Activated naive CD4-positive, alpha-beta T cell treated with anti-CD3 and anti-CD28 coated beads, Interleukin-2, amount 50 U/mL, for 24 hours (primary cell): ENCODE results near the gene ZCCHC24.
A peak's percentile ranks its signal among the peaks of the same experiment; 100 is the strongest.

ENCODE experiments used
- H3K27ac Mint-ChIP-seq: one replicate; pipeline ENCODE4 v1.8.0; 2021; ENCODE audit warnings: mild to moderate bottlenecking, mixed read lengths
- H3K27me3 Mint-ChIP-seq: one replicate; pipeline ENCODE4 v1.8.0; 2021; ENCODE audit warnings: mixed read lengths
- H3K36me3 Mint-ChIP-seq: one replicate; pipeline ENCODE4 v1.8.0; 2021; ENCODE audit warnings: mixed read lengths
- H3K4me1 Mint-ChIP-seq: one replicate; pipeline ENCODE4 v1.8.0; 2021; ENCODE audit warnings: mixed read lengths
- H3K4me3 Mint-ChIP-seq: one replicate; pipeline ENCODE4 v1.8.0; 2021; ENCODE audit warnings: mild to moderate bottlenecking, mixed read lengths
- H3K9me3 Mint-ChIP-seq: one replicate; pipeline ENCODE4 v1.8.0; 2021; ENCODE audit warnings: mixed read lengths

The ZCCHC24 gene

DNA sequence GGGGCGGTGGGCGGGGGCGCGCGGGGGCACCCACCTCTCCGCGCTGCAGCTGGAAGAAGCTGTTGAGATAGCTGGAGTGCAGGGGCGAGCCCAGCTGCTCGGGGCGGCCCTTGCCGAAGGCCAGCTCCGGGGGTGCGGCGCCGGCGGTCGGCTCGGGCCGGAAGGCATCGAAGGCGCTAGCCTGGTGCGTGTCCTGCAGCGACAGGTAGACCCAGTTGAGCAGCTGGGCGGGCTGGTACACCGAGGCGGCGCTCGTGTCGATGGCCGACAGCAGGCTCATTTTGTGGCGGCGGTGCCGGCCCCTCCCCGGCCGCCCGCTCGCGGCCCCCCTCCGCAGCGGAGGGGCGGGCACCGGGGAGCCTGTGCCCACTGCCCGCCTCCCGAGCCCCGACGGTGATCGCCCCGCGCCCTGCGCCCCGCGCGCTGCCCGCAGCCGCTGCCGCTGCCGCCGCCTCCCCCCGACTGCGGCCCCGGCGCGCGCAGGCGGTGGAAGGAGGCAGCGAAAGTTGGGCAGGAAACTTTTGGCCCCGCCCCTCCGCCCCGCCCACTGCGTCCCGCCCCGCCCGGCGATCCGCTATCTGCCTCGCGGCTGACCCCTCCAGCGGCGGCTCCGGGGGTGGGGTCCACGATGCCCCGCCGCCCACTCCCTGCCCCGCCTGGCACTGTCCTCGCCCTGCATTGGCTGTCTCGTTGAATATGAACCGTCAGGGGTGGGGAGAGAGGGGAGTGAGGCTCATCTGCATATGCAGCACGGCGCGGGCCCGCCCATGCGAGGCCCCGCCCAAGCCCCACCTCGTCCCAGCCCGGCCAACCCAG is at the start of gene ZCCHC24:
TSS of gene ZCCHC24 (minus strand) at position 464 of the 816 bp plus-strand sequence. CDS start at position 280, 184 bp downstream.
- peak within 1 kb of the TSS; percentile 64 for H3K27ac Mint-ChIP-seq
- H3K4me1 Mint-ChIP-seq: peaks cover 22% of the 10 kb centered on the region
- no peaks in the 10 kb centered on the region for H3K27me3 Mint-ChIP-seq
- H3K4me3 Mint-ChIP-seq: peak within 1 kb of the TSS; percentile 87
- no peaks in the 10 kb centered on the region for H3K9me3 Mint-ChIP-seq
- H3K36me3 Mint-ChIP-seq: no peaks in the 10 kb centered on the region

DNA sequence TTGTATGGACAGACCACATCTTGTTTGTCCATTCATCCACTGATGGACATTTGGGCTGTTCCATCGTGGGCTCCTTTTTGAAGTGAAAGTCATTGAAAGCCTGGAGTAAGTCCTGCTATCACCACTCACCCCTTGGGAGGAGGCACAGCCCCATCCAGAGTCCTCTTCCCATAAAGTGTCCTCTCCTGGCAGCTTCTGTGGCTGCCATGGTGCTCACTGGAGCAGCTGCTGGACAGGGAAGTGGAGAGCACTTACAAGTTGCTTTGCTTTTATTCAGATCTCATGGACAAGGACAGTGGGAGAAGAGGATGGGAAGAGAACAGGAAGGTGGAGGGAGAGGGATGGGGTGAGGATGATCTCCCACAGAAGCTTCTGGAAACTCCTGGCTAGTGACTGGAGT is 48.4 kb upstream of the ZCCHC24 start:
- H3K4me1 Mint-ChIP-seq: no peaks in the 10 kb centered on the region
- peaks cover 1% of the 10 kb centered on the region for H3K27me3 Mint-ChIP-seq

DNA sequence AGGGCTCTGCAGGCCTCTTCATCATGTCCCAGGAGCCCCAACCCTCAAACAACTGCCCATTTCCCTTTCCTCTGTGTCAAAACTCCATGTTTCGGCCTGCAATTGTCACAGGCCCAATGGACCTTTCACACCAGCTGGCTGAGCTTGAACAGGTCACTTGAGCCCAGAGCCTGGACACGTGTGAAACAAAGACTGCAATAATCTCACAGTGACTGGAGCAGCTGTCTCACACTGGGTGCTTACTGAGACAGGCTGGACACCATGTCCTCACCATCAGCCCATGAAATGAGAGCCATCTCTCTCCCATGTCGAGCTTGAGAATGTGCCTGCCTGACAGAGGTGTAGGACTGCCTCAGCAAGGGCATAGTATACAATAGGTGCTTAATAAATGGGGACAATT is 47.4 kb upstream of the ZCCHC24 start:
- no peak overlapping the region for H3K27ac Mint-ChIP-seq
- H3K36me3 Mint-ChIP-seq: no peaks in the 10 kb centered on the region
- no peak overlapping the region for H3K4me3 Mint-ChIP-seq
- H3K9me3 Mint-ChIP-seq: no peaks in the 10 kb centered on the region
- H3K4me1 Mint-ChIP-seq: no peaks in the 10 kb centered on the region
- H3K27me3 Mint-ChIP-seq: peaks cover 1% of the 10 kb centered on the region

More for the DNA sequence above, 48.4 kb upstream of the ZCCHC24 start:
- no peak overlapping the region for H3K27ac Mint-ChIP-seq
- H3K4me3 Mint-ChIP-seq: no peak overlapping the region
- no peaks in the 10 kb centered on the region for H3K9me3 Mint-ChIP-seq
- no peaks in the 10 kb centered on the region for H3K36me3 Mint-ChIP-seq

DNA sequence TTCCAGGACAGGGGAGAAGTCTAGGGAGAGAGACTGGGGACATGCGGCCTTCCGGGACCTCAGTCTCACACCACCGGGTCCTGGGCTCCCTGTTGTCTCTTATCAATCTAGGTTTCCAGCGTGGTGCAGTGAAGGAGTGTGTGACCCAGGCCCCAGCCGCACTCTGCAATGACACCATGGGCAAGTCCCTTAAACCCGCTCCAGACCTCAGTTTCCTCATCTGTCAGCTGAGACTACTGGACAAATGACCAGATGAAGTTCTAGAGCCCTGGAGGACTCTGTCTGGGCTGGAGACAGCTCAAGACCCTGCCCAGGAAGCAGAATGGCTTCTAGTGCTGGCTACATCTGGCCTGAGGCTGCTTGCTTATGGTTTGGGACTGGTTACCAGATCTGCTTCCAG is 46.8 kb upstream of the ZCCHC24 start:
- H3K4me1 Mint-ChIP-seq: no peaks in the 10 kb centered on the region
- H3K27me3 Mint-ChIP-seq: no peaks in the 10 kb centered on the region
- no peaks in the 10 kb centered on the region for H3K36me3 Mint-ChIP-seq
- H3K4me3 Mint-ChIP-seq: no peak overlapping the region
- H3K27ac Mint-ChIP-seq: no peak overlapping the region
- no peaks in the 10 kb centered on the region for H3K9me3 Mint-ChIP-seq

DNA sequence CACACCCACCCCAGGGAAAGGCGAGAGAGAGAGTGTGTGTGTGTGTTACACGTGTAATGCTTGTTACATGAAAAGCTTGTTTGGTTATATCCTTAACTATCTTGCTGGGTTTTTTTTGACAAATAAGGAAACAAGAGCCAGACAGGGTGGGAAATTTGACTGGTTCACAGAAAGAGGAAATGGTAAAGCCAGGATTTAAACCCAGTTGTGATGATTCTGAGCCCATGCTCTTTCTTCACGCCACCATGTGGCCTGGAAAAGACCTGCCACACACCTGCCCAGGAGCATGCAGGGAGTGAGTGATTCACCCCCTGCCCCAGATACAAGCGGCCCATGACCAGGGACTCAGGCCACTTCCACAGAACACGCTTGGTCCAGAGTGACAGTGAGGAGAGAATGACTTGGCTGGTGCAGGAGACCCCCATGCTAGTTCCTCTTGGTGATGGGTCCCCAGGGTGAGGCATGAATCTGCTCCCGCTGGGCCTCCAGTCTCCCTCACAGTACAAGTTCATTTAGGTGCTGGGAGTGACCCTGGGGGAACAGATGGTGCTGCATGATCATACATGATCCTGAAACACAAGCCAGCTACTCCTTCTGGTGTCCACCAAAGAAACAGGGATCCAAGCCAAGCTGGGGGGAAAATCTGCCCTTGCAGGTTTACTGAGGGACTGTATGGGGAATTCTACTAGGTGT is 45.9 kb upstream of the ZCCHC24 start:
- Mint-ChIP-seq H3K27ac (no peak overlapping the region), H3K9me3 (no peaks in the 10 kb centered on the region), H3K36me3 (no peaks in the 10 kb centered on the region), H3K4me1 (no peaks in the 10 kb centered on the region), H3K4me3 (no peak overlapping the region), H3K27me3 (no peaks in the 10 kb centered on the region)

DNA sequence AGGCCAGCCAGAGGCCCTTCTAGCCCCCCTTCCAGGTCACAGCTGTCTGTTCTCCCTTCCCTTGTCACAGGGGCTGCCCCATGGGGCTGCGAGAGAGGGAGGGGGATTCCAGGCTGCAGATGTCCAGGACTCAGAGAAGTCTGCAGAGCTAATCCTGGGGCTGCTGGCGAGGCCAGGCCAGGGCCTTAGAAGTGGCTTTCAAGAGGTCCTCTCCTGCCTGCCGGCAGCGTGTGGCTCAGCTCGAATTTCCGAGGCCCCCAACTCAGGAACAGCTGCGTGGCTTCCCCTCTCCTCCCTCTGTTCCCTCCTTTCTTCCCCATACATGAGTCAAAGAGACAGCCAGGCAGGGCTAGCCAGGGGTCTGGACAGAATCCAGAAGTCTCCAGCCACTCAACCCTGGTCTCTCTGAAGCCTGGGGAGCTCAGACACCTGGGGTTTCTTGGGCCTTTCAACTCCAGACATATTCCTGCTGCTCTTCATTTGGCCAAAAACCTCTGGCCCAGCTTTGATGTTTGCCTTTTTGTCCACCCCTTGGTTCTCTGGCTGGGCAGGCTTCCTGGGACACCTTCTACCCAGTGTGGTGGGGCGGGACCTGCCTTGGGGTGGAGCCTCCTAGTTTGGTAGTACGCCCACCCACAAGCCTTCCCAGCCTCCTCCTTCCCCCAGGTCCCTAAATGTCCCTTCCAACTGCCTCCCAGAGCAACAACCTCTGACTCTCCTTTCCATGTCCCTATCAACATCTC is 45.1 kb upstream of the ZCCHC24 start:
- Mint-ChIP-seq H3K9me3 (no peaks in the 10 kb centered on the region), H3K4me1 (no peaks in the 10 kb centered on the region), H3K27me3 (no peaks in the 10 kb centered on the region)

DNA sequence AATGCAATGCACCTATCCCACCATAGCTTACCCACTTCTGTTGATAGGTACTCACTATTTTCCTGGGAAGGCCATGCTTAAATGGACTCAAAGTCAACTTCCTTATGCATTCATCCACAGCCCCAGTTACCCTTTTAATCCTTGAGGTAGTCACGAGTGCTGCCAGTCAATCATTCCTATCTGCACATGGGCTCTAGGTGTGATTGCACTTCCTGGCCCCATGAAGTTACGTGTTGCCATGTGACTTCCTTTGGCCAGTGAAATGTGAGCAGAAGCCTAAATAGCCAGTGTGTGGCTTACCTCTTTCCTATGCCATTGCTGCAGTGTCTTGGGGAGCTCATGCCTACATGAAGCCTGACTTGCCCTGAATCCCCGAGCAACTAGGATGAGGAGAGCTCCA is 43.4 kb upstream of the ZCCHC24 start:
- no peaks in the 10 kb centered on the region for H3K36me3 Mint-ChIP-seq
- no peaks in the 10 kb centered on the region for H3K4me1 Mint-ChIP-seq
- no peak overlapping the region for H3K27ac Mint-ChIP-seq
- no peaks in the 10 kb centered on the region for H3K27me3 Mint-ChIP-seq
- H3K9me3 Mint-ChIP-seq: no peaks in the 10 kb centered on the region
- no peak overlapping the region for H3K4me3 Mint-ChIP-seq

More for the DNA sequence above, 45.1 kb upstream of the ZCCHC24 start:
- Mint-ChIP-seq H3K4me3 (no peak overlapping the region), H3K27ac (no peak overlapping the region), H3K36me3 (no peaks in the 10 kb centered on the region)

DNA sequence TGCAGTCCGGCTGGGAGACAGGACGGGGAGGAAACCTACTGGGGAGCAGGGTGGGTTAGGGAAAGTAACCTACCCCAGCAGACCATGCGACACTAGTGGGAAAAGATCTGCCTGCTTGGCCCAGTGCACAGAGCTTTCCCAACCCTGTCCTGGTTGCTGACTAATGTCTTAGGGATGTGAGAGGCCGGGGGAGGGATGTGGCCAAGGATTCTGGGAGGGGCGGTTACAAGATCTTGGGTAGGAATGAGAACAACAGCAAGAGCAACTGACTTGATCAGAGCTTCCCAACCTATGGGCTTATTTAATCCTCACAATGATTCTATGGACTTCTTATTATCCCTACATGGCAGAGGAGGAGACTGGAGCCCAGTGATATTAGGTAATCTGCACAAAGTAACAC is 42.9 kb upstream of the ZCCHC24 start:
- no peak overlapping the region for H3K4me3 Mint-ChIP-seq
- no peaks in the 10 kb centered on the region for H3K4me1 Mint-ChIP-seq
- no peaks in the 10 kb centered on the region for H3K36me3 Mint-ChIP-seq
- H3K27ac Mint-ChIP-seq: no peak overlapping the region
- H3K9me3 Mint-ChIP-seq: no peaks in the 10 kb centered on the region
- H3K27me3 Mint-ChIP-seq: no peaks in the 10 kb centered on the region

DNA sequence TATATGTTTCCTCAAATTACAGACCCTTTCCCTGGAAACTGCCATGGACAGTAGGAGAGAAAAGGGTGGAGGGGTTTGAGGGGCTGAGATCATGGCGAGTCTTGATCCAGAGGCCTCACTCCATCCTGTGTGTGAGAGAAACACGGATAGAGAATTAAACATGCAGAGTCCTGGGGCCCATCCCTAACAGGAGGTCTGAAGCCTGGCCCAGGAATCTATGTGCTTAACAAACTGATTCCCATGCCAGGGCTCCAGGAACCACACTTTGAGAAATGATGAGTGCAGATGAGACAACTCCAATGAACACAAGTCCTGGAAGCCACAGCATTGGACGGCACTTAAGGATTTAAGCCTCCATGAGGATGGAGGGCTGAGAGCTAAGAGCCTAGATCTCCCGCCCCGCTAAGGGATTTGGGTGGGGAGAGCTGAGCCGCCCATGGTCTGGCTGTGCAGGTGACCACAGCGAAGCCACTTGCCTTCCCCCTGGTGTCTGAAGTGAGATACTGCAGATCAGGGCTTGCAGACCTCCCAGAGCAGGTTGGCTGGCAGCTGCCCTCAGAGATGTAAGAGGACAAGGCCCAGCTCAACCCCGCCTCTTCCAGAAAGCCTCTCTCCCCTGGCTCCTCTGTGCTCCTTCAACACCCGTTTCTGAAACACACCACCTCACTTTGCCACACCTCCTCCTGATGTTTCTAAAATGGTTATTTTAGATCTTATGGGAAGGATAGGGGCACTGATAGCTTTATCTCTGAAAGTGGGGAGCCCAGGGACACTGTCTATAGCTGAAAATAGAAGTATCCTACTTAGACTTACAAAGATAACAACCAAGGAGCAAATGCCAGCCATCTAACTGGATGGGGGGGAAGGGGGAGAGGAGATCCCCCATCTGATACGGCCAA is 42.1 kb upstream of the ZCCHC24 start:
- H3K9me3 Mint-ChIP-seq: no peaks in the 10 kb centered on the region
- H3K27ac Mint-ChIP-seq: no peak overlapping the region
- H3K4me3 Mint-ChIP-seq: no peak overlapping the region
- no peaks in the 10 kb centered on the region for H3K27me3 Mint-ChIP-seq
- H3K4me1 Mint-ChIP-seq: no peaks in the 10 kb centered on the region
- no peaks in the 10 kb centered on the region for H3K36me3 Mint-ChIP-seq

DNA sequence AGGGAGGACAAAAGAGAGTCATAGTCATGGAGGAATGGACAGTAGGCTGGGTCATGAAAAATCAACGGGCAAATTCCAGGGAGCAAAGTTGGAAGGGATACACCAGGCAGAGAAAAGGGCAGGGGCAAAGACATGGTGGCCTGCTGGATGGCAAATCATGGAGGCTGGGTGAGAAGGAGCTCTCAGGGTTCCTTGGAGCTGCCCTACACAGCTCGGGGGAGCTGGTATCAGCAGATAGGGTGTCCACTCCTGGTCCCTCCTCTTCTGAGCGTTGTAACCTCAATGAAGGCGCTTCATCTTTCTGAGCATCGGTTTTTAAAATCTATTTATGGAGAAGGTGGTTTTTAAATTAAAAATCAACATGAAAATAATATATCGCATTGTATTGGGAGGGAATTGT is 39.1 kb upstream of the ZCCHC24 start:
- H3K4me3 Mint-ChIP-seq: no peak overlapping the region
- no peaks in the 10 kb centered on the region for H3K9me3 Mint-ChIP-seq
- no peaks in the 10 kb centered on the region for H3K27me3 Mint-ChIP-seq
- H3K4me1 Mint-ChIP-seq: no peaks in the 10 kb centered on the region
- H3K27ac Mint-ChIP-seq: no peak overlapping the region
- no peaks in the 10 kb centered on the region for H3K36me3 Mint-ChIP-seq

DNA sequence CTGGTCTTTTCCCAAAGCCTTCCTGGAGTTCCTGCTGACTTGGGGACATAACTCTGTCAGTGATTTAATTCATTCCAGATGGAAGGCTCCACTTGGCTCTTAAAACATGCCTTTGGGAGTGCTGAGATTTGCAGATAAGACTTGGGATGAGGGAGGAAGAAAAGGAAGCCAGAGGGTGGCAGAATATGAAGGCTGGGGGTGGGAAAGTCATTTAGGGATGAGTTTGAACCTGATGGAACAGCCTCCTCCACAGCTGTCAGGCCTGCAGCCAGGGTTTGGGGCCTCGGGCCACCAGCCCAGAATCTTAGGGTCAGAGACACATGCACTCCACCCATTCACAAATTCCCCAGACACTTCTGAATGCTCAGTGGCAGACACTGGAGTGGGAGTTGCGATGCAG is 38.5 kb upstream of the ZCCHC24 start:
- no peaks in the 10 kb centered on the region for H3K36me3 Mint-ChIP-seq
- H3K4me3 Mint-ChIP-seq: no peak overlapping the region
- no peaks in the 10 kb centered on the region for H3K27me3 Mint-ChIP-seq
- H3K9me3 Mint-ChIP-seq: no peaks in the 10 kb centered on the region
- no peak overlapping the region for H3K27ac Mint-ChIP-seq
- no peaks in the 10 kb centered on the region for H3K4me1 Mint-ChIP-seq

DNA sequence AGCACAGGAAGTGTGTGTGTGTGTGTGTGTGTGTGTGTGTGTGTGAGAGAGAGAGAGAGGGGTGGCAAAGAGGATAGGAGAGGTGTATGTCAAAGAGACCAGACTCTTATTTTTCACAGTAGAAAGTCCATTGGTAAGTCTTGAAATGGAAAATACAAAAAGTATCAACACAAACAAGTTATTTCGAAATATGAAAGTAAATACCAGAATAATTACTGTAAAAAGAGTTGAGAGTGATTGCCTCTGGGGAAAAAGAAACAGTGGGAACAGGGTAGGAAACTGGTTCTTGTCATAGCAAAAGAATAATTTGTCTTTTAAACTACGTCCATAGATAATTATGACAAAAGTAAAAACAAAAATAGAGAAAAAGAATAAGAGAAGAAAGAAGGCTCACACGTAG is 37.9 kb upstream of the ZCCHC24 start:
- no peak overlapping the region for H3K4me3 Mint-ChIP-seq
- no peak overlapping the region for H3K27ac Mint-ChIP-seq
- no peaks in the 10 kb centered on the region for H3K36me3 Mint-ChIP-seq
- no peaks in the 10 kb centered on the region for H3K27me3 Mint-ChIP-seq
- no peaks in the 10 kb centered on the region for H3K9me3 Mint-ChIP-seq
- no peaks in the 10 kb centered on the region for H3K4me1 Mint-ChIP-seq

DNA sequence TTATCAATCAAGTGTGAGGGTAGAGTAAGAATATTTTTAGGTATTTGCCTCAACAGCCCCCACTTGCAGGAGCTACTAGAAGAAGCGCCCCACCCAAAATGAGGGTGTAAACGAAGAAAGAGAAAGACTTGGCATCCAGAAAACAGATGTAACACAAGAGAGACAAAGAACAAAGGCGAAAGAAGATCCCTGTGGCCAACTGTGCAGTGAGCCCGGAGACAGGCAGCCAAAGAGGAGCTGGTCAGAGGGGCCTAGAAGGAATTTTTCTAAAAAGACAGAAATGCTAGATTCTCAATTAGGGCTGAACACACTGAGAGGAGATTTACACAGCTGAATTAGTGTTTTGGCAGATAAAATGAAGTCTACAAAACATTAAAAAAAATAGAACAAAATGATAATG is 37.3 kb upstream of the ZCCHC24 start:
- Mint-ChIP-seq H3K9me3 (no peaks in the 10 kb centered on the region), H3K4me1 (no peaks in the 10 kb centered on the region), H3K4me3 (no peak overlapping the region)

DNA sequence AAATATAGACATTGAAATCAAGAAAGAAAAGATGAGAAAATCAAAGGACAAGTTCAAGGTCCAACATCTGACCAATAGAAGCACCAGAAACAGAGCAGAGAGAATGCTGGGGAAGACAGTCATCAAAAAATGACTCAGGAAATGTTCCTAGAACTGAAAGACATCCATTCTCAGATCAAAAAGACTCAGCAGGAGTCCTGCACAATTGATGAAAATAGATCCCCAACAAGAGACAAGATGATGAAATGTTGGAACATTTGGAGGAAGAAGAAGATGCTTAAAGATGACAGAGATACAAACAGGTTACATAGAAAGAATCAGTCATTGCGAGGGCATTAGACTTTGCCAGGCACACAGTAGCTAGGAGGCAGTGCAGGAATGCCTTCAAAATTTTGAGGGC is 36.9 kb upstream of the ZCCHC24 start:
- peaks cover 4% of the 10 kb centered on the region for H3K27me3 Mint-ChIP-seq
- no peak overlapping the region for H3K27ac Mint-ChIP-seq
- no peaks in the 10 kb centered on the region for H3K36me3 Mint-ChIP-seq
- H3K4me1 Mint-ChIP-seq: no peaks in the 10 kb centered on the region
- no peaks in the 10 kb centered on the region for H3K9me3 Mint-ChIP-seq
- H3K4me3 Mint-ChIP-seq: no peak overlapping the region

More for the DNA sequence above, 37.3 kb upstream of the ZCCHC24 start:
- H3K36me3 Mint-ChIP-seq: no peaks in the 10 kb centered on the region
- no peak overlapping the region for H3K27ac Mint-ChIP-seq
- H3K27me3 Mint-ChIP-seq: no peaks in the 10 kb centered on the region

DNA sequence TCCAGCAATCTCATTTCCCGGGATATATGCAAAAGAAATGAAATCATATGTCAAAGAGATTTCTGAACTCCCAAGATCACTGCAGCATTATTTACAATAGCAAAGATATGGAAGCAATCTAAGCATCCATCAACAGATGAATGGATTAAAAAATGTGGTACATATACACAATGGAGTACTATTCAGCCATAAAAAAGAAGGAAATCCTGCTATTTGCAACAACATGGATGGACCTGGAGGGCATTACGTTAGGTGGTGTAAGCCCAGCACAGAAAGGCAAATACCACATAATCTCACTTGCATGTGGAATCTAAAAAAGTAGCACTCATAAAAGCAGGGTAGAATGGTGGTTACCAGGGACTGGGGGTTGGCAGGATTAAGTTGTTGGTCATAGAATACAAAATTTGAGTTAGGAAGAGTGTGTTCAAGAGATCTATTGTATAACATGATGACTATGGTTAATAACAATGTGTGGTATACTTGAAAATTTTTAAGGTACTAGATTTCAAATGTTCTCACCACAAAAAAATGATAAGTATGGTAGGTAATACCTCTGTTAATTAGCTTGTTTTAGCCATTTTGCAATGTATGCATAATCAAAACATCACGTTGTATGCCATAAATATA is 34.0 kb upstream of the ZCCHC24 start:
- H3K4me3 Mint-ChIP-seq: no peak overlapping the region
- H3K27ac Mint-ChIP-seq: no peak overlapping the region
- H3K27me3 Mint-ChIP-seq: peaks cover 4% of the 10 kb centered on the region
- H3K4me1 Mint-ChIP-seq: no peaks in the 10 kb centered on the region
- H3K9me3 Mint-ChIP-seq: no peaks in the 10 kb centered on the region
- H3K36me3 Mint-ChIP-seq: no peaks in the 10 kb centered on the region
